NCI-H1417 (cell line): ENCODE results near the gene DCUN1D3.
A peak's percentile ranks its signal among the peaks of the same experiment; 100 is the strongest.

ENCODE experiments used
- DNase-seq, 3 experiments: peaks; one replicate each; lab custom pipeline; 2025; lab: John Stamatoyannopoulos, UW

Gene DCUN1D3

GRCh38 chr16:20918486-20919239 is 18.5 kb upstream of the DCUN1D3 start:
- DNase-seq = no peak

- DNase-seq = no peak
Measured at GRCh38 chr16:20916942-20917341, 16.8 kb upstream of the DCUN1D3 start.

- no peak for DNase-seq
Measured at GRCh38 chr16:20916289-20916688, 16.1 kb upstream of the DCUN1D3 start.

DNA sequence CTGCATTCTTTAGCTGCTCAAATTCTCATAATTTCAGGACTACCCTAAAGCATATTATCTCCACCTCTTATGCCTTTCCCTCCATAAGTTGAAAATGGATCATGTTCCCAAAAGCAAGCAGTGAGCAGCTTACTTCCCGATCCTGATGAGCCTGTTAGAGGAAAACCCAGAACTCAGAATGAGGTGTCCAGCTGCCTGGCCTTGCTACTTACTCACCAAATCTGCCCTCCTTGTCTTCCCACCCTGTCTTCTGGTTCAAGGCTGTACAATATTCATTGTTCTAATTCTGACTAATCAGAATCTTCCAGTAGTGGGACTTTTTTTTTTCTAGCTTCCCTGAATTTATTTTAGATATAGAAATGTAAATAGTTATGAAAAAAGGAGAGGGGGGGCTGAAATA is 11.2 kb upstream of the DCUN1D3 start:
- DNase-seq = no peak

DNA sequence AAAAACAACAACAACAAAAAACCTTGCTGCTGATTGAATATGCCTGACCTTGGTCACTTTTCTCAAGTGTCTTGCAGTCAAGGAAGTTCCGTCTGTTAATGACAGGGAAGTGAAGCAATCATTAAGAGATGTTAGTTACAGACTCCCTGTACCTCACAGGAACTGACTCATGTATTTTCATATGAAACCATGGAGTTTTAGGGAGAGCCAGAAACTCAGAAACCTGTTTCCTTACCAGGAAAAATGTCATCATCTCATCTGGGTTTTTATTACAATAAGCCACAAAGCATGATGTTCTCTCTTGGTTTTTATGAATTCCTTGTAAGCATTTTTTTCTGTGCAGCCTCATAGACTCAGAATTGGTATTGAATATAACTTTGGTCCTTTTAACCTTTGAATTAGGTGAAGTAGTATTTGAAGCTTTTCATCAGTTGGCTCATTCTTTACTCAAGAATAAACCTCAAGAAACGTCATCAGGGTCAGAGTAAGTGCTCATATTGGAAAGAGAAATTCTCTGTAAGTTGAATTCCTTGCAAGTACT is 10.7 kb upstream of the DCUN1D3 start:
- DNase-seq = no peak

GRCh38 chr16:20906341-20907255 is 6.4 kb upstream of the DCUN1D3 start:
- DNase-seq = no peak

GRCh38 chr16:20905576-20905975 is 5.4 kb upstream of the DCUN1D3 start:
- DNase-seq = no peak

GRCh38 chr16:20904507-20905081 is 4.4 kb upstream of the DCUN1D3 start:
- peak in 1 of 3 experiments; percentile 16 for DNase-seq

- no peak for DNase-seq
Measured at GRCh38 chr16:20903899-20904506, 3.8 kb upstream of the DCUN1D3 start.

- no peak for DNase-seq
Measured at GRCh38 chr16:20903116-20903898, 3.1 kb upstream of the DCUN1D3 start.

DNA sequence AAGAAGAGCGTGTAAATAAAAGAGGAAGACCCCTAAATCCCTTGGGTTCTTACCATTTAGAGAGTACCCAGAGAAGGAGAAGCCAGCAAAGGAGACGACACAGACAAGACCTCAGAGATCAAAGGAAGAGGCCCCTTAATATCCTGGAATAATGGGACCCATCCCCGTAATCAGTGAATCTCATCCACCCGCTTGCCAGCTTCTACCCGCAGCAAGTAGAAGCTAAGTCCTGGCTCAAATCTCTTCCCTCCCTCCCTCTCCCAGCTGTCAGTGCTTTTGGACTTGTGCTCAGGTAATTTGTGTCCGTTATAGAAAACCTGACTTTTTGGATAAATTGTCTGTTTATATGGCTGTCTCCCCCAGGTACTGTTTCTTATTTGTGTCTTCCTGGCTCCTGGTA is 2.3 kb upstream of the DCUN1D3 start:
- no peak for DNase-seq

DNA sequence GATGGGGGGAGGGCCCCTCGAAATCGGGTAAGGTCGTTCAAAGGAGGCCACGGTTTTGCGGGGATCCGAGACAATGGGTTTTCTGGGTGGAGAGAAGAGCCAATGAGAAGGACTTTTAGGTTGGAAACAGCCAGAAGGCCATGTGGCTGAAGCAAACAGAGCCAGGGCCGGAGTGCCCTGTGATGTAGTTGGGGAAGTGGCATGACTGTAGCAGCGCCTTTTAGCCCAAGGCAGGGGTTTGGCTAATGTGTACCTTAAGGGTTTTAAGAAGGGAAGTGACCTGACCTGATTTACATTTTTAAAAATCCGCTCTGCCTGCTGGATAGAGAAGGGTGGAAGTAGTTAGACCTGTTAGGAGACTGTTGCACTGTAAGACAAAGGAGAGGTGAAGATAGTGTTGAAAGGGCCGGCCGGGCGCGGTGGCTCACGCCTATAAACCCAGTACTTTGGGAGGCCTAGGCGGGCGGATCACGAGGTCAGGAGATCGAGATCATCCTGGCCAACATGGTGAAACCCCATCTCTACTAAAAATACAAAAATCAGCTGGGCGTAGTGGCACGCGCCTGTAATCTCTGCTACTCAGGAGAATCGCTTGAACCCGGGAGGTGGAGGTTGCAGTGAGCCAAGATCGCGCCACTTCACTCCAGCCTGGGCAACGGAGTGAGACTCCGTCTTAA is 1.4 kb upstream of the DCUN1D3 start:
- DNase-seq = peak in 2 of 3 experiments; percentile 77 to 86

- peak in 2 of 3 experiments; percentile 80 to 86 for DNase-seq
Measured at GRCh38 chr16:20901068-20901435, 894 bp upstream of the DCUN1D3 start.

- peak in 1 of 3 experiments; percentile 62 for DNase-seq
Measured at GRCh38 chr16:20899477-20900298, 470 bp downstream of the DCUN1D3 start.

GRCh38 chr16:20899071-20899470 is 1.1 kb downstream of the DCUN1D3 start:
- DNase-seq = no peak

GRCh38 chr16:20897922-20898321 is 2.2 kb downstream of the DCUN1D3 start:
- no peak for DNase-seq

GRCh38 chr16:20897253-20897897 is 2.8 kb downstream of the DCUN1D3 start:
- no peak for DNase-seq

GRCh38 chr16:20894388-20894787 is 5.8 kb downstream of the DCUN1D3 start:
- no peak for DNase-seq

- DNase-seq = no peak
Measured at GRCh38 chr16:20889625-20890275, 10.4 kb downstream of the DCUN1D3 start.
